H9 (cell line): ENCODE results near the gene FRMD1. TPM values are rescaled to one million over a fixed set of nuclear protein-coding genes. Genes with fewer than 3 reads are reported as not detected.

ENCODE experiments used
- DNase-seq: peaks from one replicate; pipeline ENCODE4 v3.0.0-alpha.2; 2017
- H2AFZ ChIP-seq: one replicate; pipeline ENCODE4 v1.6.1; 2013; ENCODE audit warnings: mild to moderate bottlenecking, low read length, control low read depth, moderate library complexity
- H2AK5ac ChIP-seq: 2 replicates; pipeline ENCODE4 v1.6.1; 2013; ENCODE audit warnings: low read length, control low read depth, mixed read lengths; ENCODE audit not compliant: insufficient read length
- H2BK120ac ChIP-seq: one replicate; pipeline ENCODE4 v1.6.1; 2013; ENCODE audit warnings: low read depth, mild to moderate bottlenecking, low read length, control low read depth, inconsistent platforms; ENCODE audit not compliant: poor library complexity, severe bottlenecking
- H2BK12ac ChIP-seq: 2 replicates; pipeline ENCODE4 v1.6.1; 2013; ENCODE audit warnings: low read length, control low read depth, mixed read lengths, low read depth; ENCODE audit not compliant: insufficient read length
- H2BK15ac ChIP-seq: 2 replicates; pipeline ENCODE4 v1.6.1; 2013; ENCODE audit warnings: low read depth, low read length, control low read depth
- H2BK20ac ChIP-seq: one replicate; pipeline ENCODE4 v1.6.1; 2013; ENCODE audit warnings: low read depth, mild to moderate bottlenecking, low read length, control low read depth, inconsistent platforms; ENCODE audit not compliant: poor library complexity, severe bottlenecking
- H2BK5ac ChIP-seq: 2 replicates; pipeline ENCODE4 v1.6.1; 2013; ENCODE audit warnings: low read length, control low read depth, mixed read lengths; ENCODE audit not compliant: insufficient read length
- H3K14ac ChIP-seq: 2 replicates; pipeline ENCODE4 v1.6.1; 2013; ENCODE audit warnings: low read length, control low read depth; ENCODE audit not compliant: insufficient read depth
- H3K18ac ChIP-seq: 2 replicates; pipeline ENCODE4 v1.6.1; 2013; ENCODE audit warnings: low read depth, mild to moderate bottlenecking, mixed read lengths, low read length, control low read depth; ENCODE audit not compliant: insufficient read length
- H3K23ac ChIP-seq: 2 replicates; pipeline ENCODE4 v1.6.1; 2013; ENCODE audit warnings: low read length, control low read depth, mixed read lengths, low read depth; ENCODE audit not compliant: insufficient read length
- H3K23me2 ChIP-seq: 2 replicates; pipeline ENCODE4 v1.6.1; 2013; ENCODE audit warnings: low read depth, mild to moderate bottlenecking, mixed read lengths, low read length, control low read depth; ENCODE audit not compliant: insufficient read length, poor library complexity, severe bottlenecking
- H3K27ac ChIP-seq: 2 replicates; pipeline ENCODE4 v1.5.1; 2013; ENCODE audit warnings: low read length, control low read depth, mixed read lengths, low read depth; ENCODE audit not compliant: insufficient read length
- H3K27me3 ChIP-seq: 2 replicates; pipeline ENCODE4 v1.6.1; 2013; ENCODE audit warnings: low read length, control low read depth, inconsistent platforms; ENCODE audit not compliant: insufficient read depth
- H3K4ac ChIP-seq: 2 replicates; pipeline ENCODE4 v1.6.1; 2013; ENCODE audit warnings: low read depth, mild to moderate bottlenecking, control low read depth, inconsistent platforms, low read length, moderate library complexity
- H3K4me1 ChIP-seq: 2 replicates; pipeline ENCODE4 v1.6.1; 2013; ENCODE audit warnings: low read length, control low read depth, inconsistent platforms; ENCODE audit not compliant: insufficient read depth
- H3K4me2 ChIP-seq: 2 replicates; pipeline ENCODE4 v1.6.1; 2013; ENCODE audit warnings: low read length, control low read depth, mixed read lengths; ENCODE audit not compliant: insufficient read length, insufficient read depth
- H3K56ac ChIP-seq: 2 replicates; pipeline ENCODE4 v1.6.1; 2013; ENCODE audit warnings: low read depth, mild to moderate bottlenecking, mixed read lengths, low read length, control low read depth; ENCODE audit not compliant: insufficient read length
- H3K79me1 ChIP-seq: 2 replicates; pipeline ENCODE4 v1.6.1; 2013; ENCODE audit warnings: low read depth, mild to moderate bottlenecking, moderate library complexity, low read length, control low read depth, inconsistent platforms; ENCODE audit not compliant: insufficient read depth, poor library complexity, severe bottlenecking
- H3K79me2 ChIP-seq: 2 replicates; pipeline ENCODE4 v1.6.1; 2013; ENCODE audit warnings: low read length, control low read depth, inconsistent platforms; ENCODE audit not compliant: insufficient read depth
- H3K9ac ChIP-seq: 2 replicates; pipeline ENCODE4 v1.6.1; 2013; ENCODE audit warnings: low read length, control low read depth, mixed read lengths; ENCODE audit not compliant: insufficient read length; ENCODE audit errors: extremely low read depth
- H3K9me3 ChIP-seq: one replicate; pipeline ENCODE4 v1.6.1; 2013; ENCODE audit warnings: low read depth, low read length, inconsistent platforms; ENCODE audit not compliant: control insufficient read depth
- H3T11ph ChIP-seq: one replicate; pipeline ENCODE4 v1.6.1; 2013; ENCODE audit warnings: mild to moderate bottlenecking, low read length, control low read depth, inconsistent platforms
- H4K20me1 ChIP-seq: one replicate; pipeline ENCODE4 v1.6.1; 2013; ENCODE audit not compliant: control insufficient read depth, insufficient read length, insufficient read depth
- H4K5ac ChIP-seq: 2 replicates; pipeline ENCODE4 v1.6.1; 2013; ENCODE audit warnings: low read depth, mild to moderate bottlenecking, mixed read lengths, low read length, control low read depth; ENCODE audit not compliant: insufficient read length
- H4K8ac ChIP-seq: replicated peaks from 2 replicates; pipeline ENCODE4 v1.6.1; 2013; ENCODE audit warnings: low read length, control low read depth, mixed read lengths, low read depth; ENCODE audit not compliant: insufficient read length
- H4K91ac ChIP-seq: 2 replicates; pipeline ENCODE4 v1.6.1; 2013; ENCODE audit warnings: low read depth, mild to moderate bottlenecking, moderate library complexity, mixed read lengths, low read length, control low read depth; ENCODE audit not compliant: insufficient read length
- H3K27ac Mint-ChIP-seq, 3 experiments: 2 replicates in 2 of 3; 3 replicates in 1 of 3; pipeline ENCODE4 v1.8.0; 2020 to 2021; ENCODE audit warnings: mixed read lengths in 3 of 3, mild to moderate bottlenecking in 1 of 3, moderate library complexity in 1 of 3
- H3K27me3 Mint-ChIP-seq: 2 replicates; pipeline ENCODE4 v1.8.0; 2021; ENCODE audit warnings: low read depth, mild to moderate bottlenecking, moderate library complexity, mixed read lengths
- H3K36me3 Mint-ChIP-seq, 3 experiments: 2 replicates in 2 of 3; 3 replicates in 1 of 3; pipeline ENCODE4 v1.8.0; 2020 to 2021; ENCODE audit warnings: low read depth in 3 of 3, mixed read lengths in 3 of 3; ENCODE audit not compliant: insufficient read depth in 1 of 3
- H3K4me1 Mint-ChIP-seq, 2 experiments: 2 replicates each; pipeline ENCODE4 v1.8.0; 2020; ENCODE audit warnings: mixed read lengths in 2 of 2
- H3K4me3 Mint-ChIP-seq, 2 experiments: 2 replicates in 1 of 2; 3 replicates in 1 of 2; pipeline ENCODE4 v1.8.0; 2020 to 2021; ENCODE audit warnings: mild to moderate bottlenecking in 2 of 2, mixed read lengths in 2 of 2, moderate library complexity in 1 of 2
- H3K9me3 Mint-ChIP-seq, 2 experiments: 2 replicates in 1 of 2; 3 replicates in 1 of 2; pipeline ENCODE4 v1.8.0; 2020; ENCODE audit warnings: mild to moderate bottlenecking in 2 of 2, mixed read lengths in 2 of 2, moderate library complexity in 1 of 2
- WGBS: extraction: QIAGEN DNeasy Blood & Tissue Kit; methylation state at CpG from one replicate; pipeline ENCODE4 v1.1.7; 2013; ENCODE audit warnings: missing lambda C conversion rate, low lambda C conversion rate, mixed read lengths; ENCODE audit not compliant: insufficient read length; ENCODE audit errors: extremely low coverage; 5-methylcytosine and 5-hydroxymethylcytosine counted together
- total RNA-seq: library from RNA; stranded (reverse); gene quantifications from 2 replicates; pipeline ENCODE4 v1.2.1, GENCODE V29; 2021
- TF ChIP-seq, protein P1 (sequence below): fragments of 200-600 bp; sonication (generic); conservative IDR thresholded peaks from 3 replicates; pipeline ENCODE4 v1.8.0; 2021; ENCODE audit warnings: antibody characterized with exemption, mild to moderate bottlenecking

Gene FRMD1
- total RNA-seq, 1 experiment from 2014 or later: not detected

DNA sequence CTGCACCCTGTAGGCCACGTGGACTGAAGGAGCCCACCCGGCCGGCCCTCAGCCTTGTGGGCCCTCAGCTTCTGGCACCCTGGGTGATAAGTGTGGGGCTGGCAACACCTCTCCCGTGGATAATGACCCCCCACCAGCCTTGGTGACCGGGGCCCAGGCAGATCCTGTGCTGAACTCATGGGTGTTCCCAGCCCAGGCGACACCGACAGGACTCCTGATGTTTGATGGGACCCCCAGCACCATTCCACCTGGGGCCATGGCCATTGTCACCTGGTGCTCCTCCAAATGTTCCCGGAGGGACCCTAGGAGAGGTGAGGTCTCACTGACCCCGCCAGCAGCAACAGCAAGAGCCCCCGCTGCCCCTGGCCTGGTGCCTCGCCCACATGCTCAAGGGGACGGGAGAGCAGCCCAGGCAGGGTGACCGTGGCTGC is 19.4 kb upstream of the FRMD1 start:
- Histone ChIP-seq H2BK15ac (no peak overlapping the region), H2BK12ac (no peak overlapping the region), H4K91ac (no peak overlapping the region), H4K20me1 (no peaks in the 10 kb centered on the region), H3K4me1 (peaks cover 6% of the 10 kb centered on the region; the same call in 1 of the 2 replicates), H3K79me1 (no peaks in the 10 kb centered on the region), H2BK120ac (no peak overlapping the region), H3K4me2 (no peak overlapping the region), H2BK5ac (no peak overlapping the region), H3K27me3 (no peaks in the 10 kb centered on the region), H3K4ac (no peak overlapping the region), H4K5ac (no peak overlapping the region), H3K56ac (no peak overlapping the region), H3K14ac (no peak overlapping the region), H2AK5ac (no peak overlapping the region), H3K27ac (no peak overlapping the region), H4K8ac (no peak overlapping the region), H2BK20ac (no peak overlapping the region), H3K79me2 (no peaks in the 10 kb centered on the region), H3K9ac (no peak overlapping the region), H3T11ph (no peak overlapping the region), H2AFZ (no peak overlapping the region), H3K23ac (no peak overlapping the region), H3K18ac (no peak overlapping the region), H3K9me3 (no peaks in the 10 kb centered on the region), H3K23me2 (no peaks in the 10 kb centered on the region)
- no peak for DNase-seq
- H3K27ac Mint-ChIP-seq: no peak overlapping the region
- H3K4me1 Mint-ChIP-seq: peaks cover 29 to 38% of the 10 kb centered on the region in 2 experiments
- no peaks in the 10 kb centered on the region for H3K36me3 Mint-ChIP-seq
- WGBS: no CpG with 5 or more reads among the region's 13 CpGs
- H3K9me3 Mint-ChIP-seq: no peaks in the 10 kb centered on the region
- peaks cover 3% of the 10 kb centered on the region for H3K27me3 Mint-ChIP-seq
- no peak overlapping the region for H3K4me3 Mint-ChIP-seq
- TF ChIP-seq, protein P1, sequence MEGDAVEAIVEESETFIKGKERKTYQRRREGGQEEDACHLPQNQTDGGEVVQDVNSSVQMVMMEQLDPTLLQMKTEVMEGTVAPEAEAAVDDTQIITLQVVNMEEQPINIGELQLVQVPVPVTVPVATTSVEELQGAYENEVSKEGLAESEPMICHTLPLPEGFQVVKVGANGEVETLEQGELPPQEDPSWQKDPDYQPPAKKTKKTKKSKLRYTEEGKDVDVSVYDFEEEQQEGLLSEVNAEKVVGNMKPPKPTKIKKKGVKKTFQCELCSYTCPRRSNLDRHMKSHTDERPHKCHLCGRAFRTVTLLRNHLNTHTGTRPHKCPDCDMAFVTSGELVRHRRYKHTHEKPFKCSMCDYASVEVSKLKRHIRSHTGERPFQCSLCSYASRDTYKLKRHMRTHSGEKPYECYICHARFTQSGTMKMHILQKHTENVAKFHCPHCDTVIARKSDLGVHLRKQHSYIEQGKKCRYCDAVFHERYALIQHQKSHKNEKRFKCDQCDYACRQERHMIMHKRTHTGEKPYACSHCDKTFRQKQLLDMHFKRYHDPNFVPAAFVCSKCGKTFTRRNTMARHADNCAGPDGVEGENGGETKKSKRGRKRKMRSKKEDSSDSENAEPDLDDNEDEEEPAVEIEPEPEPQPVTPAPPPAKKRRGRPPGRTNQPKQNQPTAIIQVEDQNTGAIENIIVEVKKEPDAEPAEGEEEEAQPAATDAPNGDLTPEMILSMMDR: no peak
